Activated CD4-positive, alpha-beta T cell treated with anti-CD3 and anti-CD28 coated beads, Interleukin-2, amount 10 ng/mL, durations not matched to agents 24 days and 14 days (primary cell): ENCODE results near the gene GLT1D1. TPM values are rescaled to one million over a fixed set of nuclear protein-coding genes. Genes with fewer than 3 reads are reported as not detected.

ENCODE experiments used
- DNase-seq: peaks from one replicate; pipeline ENCODE4 v3.0.0; 2022
- H3K27ac Mint-ChIP-seq: one replicate; pipeline ENCODE4 v1.8.0; 2022; ENCODE audit warnings: mild to moderate bottlenecking, mixed read lengths
- H3K27me3 Mint-ChIP-seq: one replicate; pipeline ENCODE4 v1.8.0; 2022; ENCODE audit warnings: mixed read lengths
- H3K36me3 Mint-ChIP-seq: one replicate; pipeline ENCODE4 v1.8.0; 2022; ENCODE audit warnings: low read depth, mild to moderate bottlenecking, mixed read lengths
- H3K4me1 Mint-ChIP-seq: one replicate; pipeline ENCODE4 v1.8.0; 2021; ENCODE audit warnings: mixed read lengths
- H3K4me3 Mint-ChIP-seq: one replicate; pipeline ENCODE4 v1.8.0; 2022; ENCODE audit warnings: mild to moderate bottlenecking, moderate library complexity, mixed read lengths
- H3K9me3 Mint-ChIP-seq: one replicate; pipeline ENCODE4 v1.8.0; 2021; ENCODE audit warnings: mixed read lengths
- intact Hi-C: fragments of 100-400 bp; cut with micrococcal nuclease; formaldehyde crosslinking; loops from one replicate; pipeline ENCODE4 v1.15.1; 2023
- total RNA-seq: library from RNA; stranded (reverse); gene quantifications from 2 replicates; pipeline ENCODE4 v1.2.3, GENCODE V29; 2022

Gene GLT1D1
- total RNA-seq, 1 donor from 2014 or later = 2.2 TPM

GRCh38 chr12:128852026-128852698, 1.1 kb upstream of the GLT1D1 start:
- Mint-ChIP-seq H3K27me3 (peaks cover 26% of the 10 kb centered on the region), H3K4me3 (no peak overlapping the region), H3K36me3 (peaks cover 2% of the 10 kb centered on the region), H3K4me1 (no peaks in the 10 kb centered on the region), H3K9me3 (peaks cover 4% of the 10 kb centered on the region), H3K27ac (no peak overlapping the region)
- no peak for DNase-seq
- intact Hi-C loops = no loop called here

DNA sequence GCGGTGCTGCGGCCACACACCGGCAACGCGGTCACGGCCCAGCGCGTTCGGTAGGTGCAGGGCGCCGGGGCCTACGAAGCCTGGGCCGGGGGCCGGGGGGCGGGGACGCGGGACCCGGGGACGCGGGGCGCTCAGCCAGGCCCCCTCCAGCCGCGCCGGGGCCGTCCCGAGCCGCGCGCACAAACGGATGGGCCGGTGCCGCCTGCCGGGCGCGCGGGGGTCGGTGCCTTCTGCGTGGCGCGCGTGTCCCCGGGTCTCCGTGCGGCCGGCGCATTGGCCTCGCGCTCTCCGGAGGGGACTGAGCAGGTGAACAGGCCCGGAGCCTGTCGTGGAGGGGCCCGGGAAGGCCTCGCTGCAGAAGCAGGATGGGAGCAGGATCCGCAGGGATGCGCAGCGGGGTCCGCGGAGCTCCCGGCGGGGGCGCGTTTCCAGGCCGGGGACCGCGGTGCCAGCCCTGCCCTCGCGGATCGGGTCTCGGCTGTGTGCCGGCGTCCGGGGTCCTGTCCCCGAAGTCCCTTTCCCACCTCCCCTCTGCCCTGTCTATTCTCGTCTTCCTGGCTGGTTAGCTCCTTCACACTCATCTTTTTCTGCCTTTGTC, 421 bp downstream of the GLT1D1 start:
- intact Hi-C loops = no loop called here
- peaks cover 4% of the 10 kb centered on the region for H3K9me3 Mint-ChIP-seq
- no peak for DNase-seq
- peak overlapping the region; percentile 55 for H3K4me3 Mint-ChIP-seq
- no peaks in the 10 kb centered on the region for H3K4me1 Mint-ChIP-seq
- H3K27ac Mint-ChIP-seq = no peak overlapping the region
- peaks cover 2% of the 10 kb centered on the region for H3K36me3 Mint-ChIP-seq
- peaks cover 27% of the 10 kb centered on the region for H3K27me3 Mint-ChIP-seq

DNA sequence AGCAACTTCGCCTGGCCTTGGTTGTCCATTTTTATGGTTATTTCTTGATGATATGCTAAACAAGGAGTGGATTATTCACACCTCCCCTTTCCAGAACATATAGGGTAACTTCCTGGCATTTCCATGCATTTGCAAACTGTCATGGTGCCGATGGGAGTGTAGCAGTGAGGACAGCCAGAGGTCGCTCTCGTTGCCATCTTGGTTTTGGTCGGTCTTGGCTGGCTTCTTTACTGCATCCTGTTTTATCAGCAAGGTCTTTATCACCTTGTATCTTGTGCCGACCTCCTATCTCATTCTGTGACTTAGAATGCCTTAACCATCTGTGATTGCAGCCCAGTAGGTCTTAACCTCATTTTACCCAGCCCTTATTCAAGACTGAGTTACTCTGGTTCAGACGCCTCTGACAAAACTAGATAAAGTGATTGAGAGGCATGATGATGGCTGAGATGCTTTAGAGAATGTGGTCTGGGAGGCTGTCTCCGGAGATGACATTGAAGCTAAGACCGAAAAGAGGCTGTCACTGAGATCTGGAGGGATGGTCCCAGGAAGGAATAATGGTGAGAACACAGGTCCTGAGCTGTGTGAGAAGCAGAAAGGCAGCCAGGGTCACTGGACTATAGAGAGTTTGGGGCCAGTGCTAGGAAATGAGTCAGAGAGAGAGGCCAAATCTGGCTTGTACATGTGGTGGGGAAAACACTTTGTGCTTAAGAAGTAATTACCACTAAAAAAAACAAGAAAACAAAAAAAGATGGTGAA, 2.9 kb downstream of the GLT1D1 start:
- Mint-ChIP-seq H3K27ac (no peak overlapping the region), H3K4me3 (no peak overlapping the region)
- intact Hi-C loops = no loop called here

GRCh38 chr12:128856791-128857078, 3.5 kb downstream of the GLT1D1 start:
- H3K27me3 Mint-ChIP-seq = peaks cover 19% of the 10 kb centered on the region
- H3K4me3 Mint-ChIP-seq = no peak overlapping the region
- intact Hi-C loops = no loop called here
- no peaks in the 10 kb centered on the region for H3K4me1 Mint-ChIP-seq
- no peak for DNase-seq
- H3K36me3 Mint-ChIP-seq = peaks cover 2% of the 10 kb centered on the region
- peaks cover 4% of the 10 kb centered on the region for H3K9me3 Mint-ChIP-seq
- H3K27ac Mint-ChIP-seq = no peak overlapping the region

More for the DNA sequence above, 2.9 kb downstream of the GLT1D1 start:
- Mint-ChIP-seq H3K36me3 (peaks cover 2% of the 10 kb centered on the region), H3K4me1 (no peaks in the 10 kb centered on the region), H3K27me3 (peaks cover 20% of the 10 kb centered on the region), H3K9me3 (peaks cover 4% of the 10 kb centered on the region)
- DNase-seq = no peak

- no peak overlapping the region for H3K4me3 Mint-ChIP-seq
- H3K36me3 Mint-ChIP-seq = peaks cover 2% of the 10 kb centered on the region
- intact Hi-C loops = no loop called here
- H3K9me3 Mint-ChIP-seq = peaks cover 4% of the 10 kb centered on the region
- H3K4me1 Mint-ChIP-seq = no peaks in the 10 kb centered on the region
- no peak overlapping the region for H3K27ac Mint-ChIP-seq
- peaks cover 16% of the 10 kb centered on the region for H3K27me3 Mint-ChIP-seq
- no peak for DNase-seq
Measured at GRCh38 chr12:128857133-128857763, 4.0 kb downstream of the GLT1D1 start.

GRCh38 chr12:128859311-128859710, 6.0 kb downstream of the GLT1D1 start:
- H3K9me3 Mint-ChIP-seq = peaks cover 4% of the 10 kb centered on the region
- H3K4me3 Mint-ChIP-seq = no peak overlapping the region
- intact Hi-C loops = no loop called here
- peaks cover 10% of the 10 kb centered on the region for H3K27me3 Mint-ChIP-seq
- peaks cover under 1% of the 10 kb centered on the region for H3K4me1 Mint-ChIP-seq
- DNase-seq = no peak
- H3K36me3 Mint-ChIP-seq = peaks cover 2% of the 10 kb centered on the region
- no peak overlapping the region for H3K27ac Mint-ChIP-seq

- H3K27me3 Mint-ChIP-seq = peaks cover 2% of the 10 kb centered on the region
- H3K4me3 Mint-ChIP-seq = no peak overlapping the region
- intact Hi-C loops = no loop called here
- H3K4me1 Mint-ChIP-seq = peaks cover 5% of the 10 kb centered on the region
- H3K27ac Mint-ChIP-seq = no peak overlapping the region
- no peak for DNase-seq
- H3K36me3 Mint-ChIP-seq = peaks cover under 1% of the 10 kb centered on the region
- H3K9me3 Mint-ChIP-seq = peaks cover 1% of the 10 kb centered on the region
Measured at GRCh38 chr12:128861226-128862016, 8.1 kb downstream of the GLT1D1 start.

- Mint-ChIP-seq H3K4me1 (peaks cover 5% of the 10 kb centered on the region), H3K27ac (no peak overlapping the region), H3K9me3 (no peaks in the 10 kb centered on the region), H3K27me3 (no peaks in the 10 kb centered on the region), H3K4me3 (no peak overlapping the region), H3K36me3 (no peaks in the 10 kb centered on the region)
- intact Hi-C loops = no loop called here
- no peak for DNase-seq
Measured at GRCh38 chr12:128863957-128864356, 10.7 kb downstream of the GLT1D1 start.

DNA sequence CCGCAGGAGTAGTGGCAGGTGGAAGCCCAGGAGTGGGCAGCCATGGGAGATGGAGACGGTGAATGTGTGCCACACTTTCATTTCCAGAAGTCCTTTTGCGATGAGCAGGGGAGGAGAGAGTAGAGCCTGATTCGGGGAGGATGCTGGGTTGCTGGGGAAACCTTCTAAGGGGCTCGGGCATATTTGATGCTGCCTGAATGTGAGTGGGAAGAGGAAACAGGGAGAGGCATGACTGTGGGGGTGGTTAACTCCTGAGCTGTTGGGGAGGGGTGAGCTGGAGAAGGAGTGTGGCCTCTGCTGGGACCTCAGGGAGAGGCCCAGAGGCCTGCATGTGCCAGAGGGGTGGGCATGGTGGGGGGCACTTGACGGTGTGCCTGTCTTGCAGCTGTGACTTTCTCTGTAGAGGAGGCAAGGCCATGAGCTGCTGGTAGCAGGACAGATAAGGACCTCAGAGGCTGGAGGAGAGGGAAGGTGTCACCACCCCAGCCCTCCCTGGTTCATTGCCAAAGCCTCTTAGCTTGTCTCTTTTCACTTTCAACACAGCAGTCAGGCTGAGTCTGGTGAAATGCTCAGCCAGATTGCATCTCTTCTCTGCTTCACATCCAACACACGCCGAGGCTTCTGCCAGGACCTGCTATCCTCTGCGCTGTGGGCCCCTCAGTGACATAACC, 11.4 kb downstream of the GLT1D1 start:
- Mint-ChIP-seq H3K9me3 (no peaks in the 10 kb centered on the region), H3K4me3 (no peak overlapping the region), H3K36me3 (no peaks in the 10 kb centered on the region), H3K4me1 (peaks cover 5% of the 10 kb centered on the region), H3K27ac (no peak overlapping the region), H3K27me3 (no peaks in the 10 kb centered on the region)
- intact Hi-C loops = no loop called here
- no peak for DNase-seq

DNA sequence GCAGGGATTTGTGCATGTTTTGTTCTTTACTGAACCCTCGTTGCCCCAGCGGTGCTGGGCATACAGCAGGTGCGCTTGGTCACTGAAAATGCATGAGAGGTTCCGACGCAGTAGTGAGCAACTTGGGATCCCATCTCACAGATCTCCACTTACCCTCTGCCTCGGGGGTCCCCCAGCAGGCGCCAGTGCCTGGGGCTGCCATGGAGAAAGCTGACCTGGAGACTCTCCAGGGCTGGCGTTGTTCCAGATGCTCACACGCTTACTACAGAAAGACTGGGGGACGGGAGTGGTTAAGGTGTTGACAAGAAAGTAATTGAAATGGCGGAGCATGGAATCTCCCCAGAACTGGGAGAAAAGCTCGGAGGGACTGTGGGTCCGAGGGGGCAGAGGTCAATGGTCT, 14.2 kb downstream of the GLT1D1 start:
- no peaks in the 10 kb centered on the region for H3K36me3 Mint-ChIP-seq
- H3K27me3 Mint-ChIP-seq = no peaks in the 10 kb centered on the region
- no peak overlapping the region for H3K27ac Mint-ChIP-seq
- H3K4me1 Mint-ChIP-seq = peaks cover 5% of the 10 kb centered on the region
- no peak for DNase-seq
- intact Hi-C loops = no loop called here
- H3K9me3 Mint-ChIP-seq = no peaks in the 10 kb centered on the region
- no peak overlapping the region for H3K4me3 Mint-ChIP-seq

- intact Hi-C loops = no loop called here
- Mint-ChIP-seq H3K27ac (no peak overlapping the region), H3K4me1 (no peaks in the 10 kb centered on the region), H3K27me3 (no peaks in the 10 kb centered on the region), H3K4me3 (no peak overlapping the region), H3K36me3 (peaks cover 1% of the 10 kb centered on the region), H3K9me3 (no peaks in the 10 kb centered on the region)
- no peak for DNase-seq
Measured at GRCh38 chr12:128871516-128871892, 18.2 kb downstream of the GLT1D1 start.

DNA sequence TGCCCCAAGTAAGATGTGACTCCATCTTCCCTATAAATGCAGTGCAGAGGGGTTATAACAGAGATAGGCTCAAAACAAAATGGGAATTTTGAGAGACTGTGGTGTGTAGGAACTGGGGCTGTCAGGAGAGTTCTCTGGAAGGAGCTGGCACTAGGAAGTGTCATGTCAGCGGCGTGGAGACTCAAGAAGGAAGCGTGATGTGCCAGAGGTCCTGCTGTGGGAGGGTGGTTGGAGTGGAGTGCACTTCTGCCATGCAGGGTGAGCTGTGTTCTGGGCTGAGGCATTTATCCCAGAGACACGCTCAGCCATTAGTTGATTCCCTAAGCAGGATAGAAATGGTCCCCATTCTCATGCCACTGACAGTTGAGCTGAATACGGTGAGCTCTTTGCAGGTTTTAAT, 19.0 kb downstream of the GLT1D1 start:
- H3K27ac Mint-ChIP-seq = no peak overlapping the region
- no peak overlapping the region for H3K4me3 Mint-ChIP-seq

DNA sequence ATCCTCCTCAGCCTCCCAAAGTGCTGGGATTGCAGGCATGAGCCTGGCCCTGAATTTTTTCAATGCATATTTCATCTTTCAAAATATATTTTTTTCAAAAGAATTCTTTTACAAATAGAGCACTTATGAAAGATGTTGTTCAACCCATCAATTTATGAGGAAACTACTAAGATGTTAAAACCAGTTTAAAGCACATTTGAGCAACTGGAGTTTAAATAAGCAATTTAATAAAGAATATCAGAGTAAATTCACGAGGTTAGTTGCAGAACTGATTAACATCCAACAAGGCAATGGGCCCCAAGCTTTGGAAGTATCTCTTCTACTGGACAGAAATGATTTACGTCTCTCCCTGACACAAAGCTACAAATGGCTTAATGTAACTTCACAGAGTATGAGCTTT, 23.3 kb downstream of the GLT1D1 start:
- Mint-ChIP-seq H3K27ac (no peak overlapping the region), H3K4me3 (no peak overlapping the region), H3K36me3 (peaks cover 5% of the 10 kb centered on the region), H3K9me3 (peaks cover 9% of the 10 kb centered on the region), H3K4me1 (no peaks in the 10 kb centered on the region), H3K27me3 (no peaks in the 10 kb centered on the region)
- no peak for DNase-seq
- intact Hi-C loops = no loop called here

More for the DNA sequence above, 19.0 kb downstream of the GLT1D1 start:
- peaks cover 5% of the 10 kb centered on the region for H3K36me3 Mint-ChIP-seq
- H3K4me1 Mint-ChIP-seq = no peaks in the 10 kb centered on the region
- intact Hi-C loops = no loop called here
- no peak for DNase-seq
- peaks cover 6% of the 10 kb centered on the region for H3K9me3 Mint-ChIP-seq
- H3K27me3 Mint-ChIP-seq = no peaks in the 10 kb centered on the region
